GM19328 (cell line): ENCODE results near the gene KIAA1191.
"Not testable (repeated sequence)": the region's sequence is repeated elsewhere in the genome, so short reads cannot be mapped to it uniquely, and the experiment has no call there.

Experiments
- ATAC-seq: cut with Tn5 transposase; IDR thresholded peaks from one replicate; pipeline ENCODE4 v1.9.1; 2021; ENCODE audit warnings: mild to moderate bottlenecking, moderate library complexity; ENCODE audit not compliant: unreplicated experiment

The KIAA1191 gene, protein sequence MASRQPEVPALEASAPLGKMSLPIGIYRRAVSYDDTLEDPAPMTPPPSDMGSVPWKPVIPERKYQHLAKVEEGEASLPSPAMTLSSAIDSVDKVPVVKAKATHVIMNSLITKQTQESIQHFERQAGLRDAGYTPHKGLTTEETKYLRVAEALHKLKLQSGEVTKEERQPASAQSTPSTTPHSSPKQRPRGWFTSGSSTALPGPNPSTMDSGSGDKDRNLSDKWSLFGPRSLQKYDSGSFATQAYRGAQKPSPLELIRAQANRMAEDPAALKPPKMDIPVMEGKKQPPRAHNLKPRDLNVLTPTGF

DNA sequence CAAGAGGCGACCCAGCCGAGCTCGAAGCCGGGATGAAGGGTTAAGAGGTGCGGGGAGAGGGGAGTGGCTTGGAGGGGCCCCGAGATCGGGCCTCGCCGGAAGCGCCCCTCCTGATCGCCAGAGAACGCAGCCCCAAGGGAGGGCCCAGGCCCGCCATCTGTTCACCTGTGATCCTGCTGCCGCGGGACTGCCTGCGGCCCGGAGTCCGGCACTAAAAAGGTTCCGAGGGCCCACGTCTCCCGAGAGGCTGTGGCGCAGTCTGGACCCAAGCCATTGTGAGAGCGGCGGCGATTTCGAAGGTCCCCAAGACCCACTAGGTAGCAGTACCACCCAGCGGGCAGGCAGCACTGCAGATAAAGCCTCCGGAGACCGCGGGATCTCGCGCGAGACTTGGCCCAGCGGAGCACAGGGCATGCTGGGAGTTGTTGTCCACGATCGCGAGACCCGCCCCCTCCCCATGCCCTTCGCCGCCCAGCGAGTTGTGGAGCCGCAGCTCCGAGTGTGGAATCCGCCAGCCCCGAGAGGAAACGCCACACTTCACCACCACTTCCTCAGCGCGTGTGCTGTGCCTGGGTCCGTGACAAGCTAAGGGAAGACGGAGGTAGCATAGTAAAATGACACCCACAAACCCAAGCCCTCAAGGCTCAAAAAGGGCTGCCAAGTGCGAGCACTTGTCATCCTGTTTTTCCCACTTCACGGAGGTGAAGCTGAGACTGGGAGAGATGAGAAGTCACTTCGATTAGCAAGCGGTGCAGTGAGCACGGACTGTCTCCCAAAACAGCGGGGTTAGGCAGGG is at the start of gene KIAA1191:
TSS of gene KIAA1191 (minus strand) at position 328 of the 796 bp plus-strand sequence. CDS start 2,256 bp downstream, outside the sequence.
- peak; percentile 86 for ATAC-seq

DNA sequence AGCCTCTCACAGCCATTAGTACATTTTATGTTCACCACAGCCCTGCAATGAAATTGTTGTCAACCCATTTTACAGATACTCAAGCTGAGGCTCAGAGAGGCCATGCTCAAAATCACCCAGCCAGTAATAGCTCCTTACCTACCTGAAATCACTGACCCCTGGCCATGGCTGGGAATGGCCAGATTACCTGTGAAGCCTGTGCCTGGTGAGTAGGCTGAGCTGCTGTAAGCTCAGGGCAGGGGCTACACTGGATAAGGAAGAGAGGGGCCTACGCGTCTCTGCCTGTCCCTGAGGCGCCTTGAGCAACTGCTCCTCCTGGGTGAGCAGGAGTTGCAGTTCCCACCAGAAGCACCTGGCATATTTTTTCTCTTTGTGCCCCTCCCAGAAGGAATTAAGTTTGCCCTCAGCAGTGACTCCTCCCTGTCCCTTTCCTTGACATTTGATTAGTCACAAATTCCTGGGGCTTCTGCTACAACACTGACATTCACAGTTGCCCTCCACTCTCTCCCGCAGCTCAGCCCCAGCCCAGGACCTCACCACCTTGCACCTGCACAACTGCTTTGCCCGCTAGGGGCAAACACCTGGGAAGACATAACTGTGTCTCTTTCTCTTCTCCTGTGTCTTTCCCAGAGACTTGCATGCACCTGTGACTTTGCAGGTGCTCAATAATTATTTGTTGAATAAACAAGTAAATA is 49.1 kb upstream of the KIAA1191 start:
- no peak for ATAC-seq

DNA sequence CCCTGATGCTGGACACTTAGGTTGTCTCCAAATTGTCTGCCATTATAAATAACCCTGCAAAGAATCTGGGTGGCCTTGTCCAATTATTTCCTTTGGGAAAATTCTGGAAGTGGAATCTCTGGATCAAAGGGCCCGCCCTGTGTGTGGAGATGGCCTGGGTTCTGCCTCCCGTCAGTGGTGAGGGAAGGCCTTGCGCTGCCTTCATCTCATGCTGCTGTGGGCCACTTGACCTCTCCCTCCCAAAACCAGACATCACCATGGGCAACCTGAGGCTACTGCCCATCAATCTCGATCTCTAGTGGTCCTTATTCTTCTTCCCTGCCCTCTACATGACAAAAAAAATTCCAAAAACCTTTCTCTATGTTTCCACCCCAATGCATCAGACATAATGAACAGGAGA is 48.2 kb upstream of the KIAA1191 start:
- no peak for ATAC-seq

DNA sequence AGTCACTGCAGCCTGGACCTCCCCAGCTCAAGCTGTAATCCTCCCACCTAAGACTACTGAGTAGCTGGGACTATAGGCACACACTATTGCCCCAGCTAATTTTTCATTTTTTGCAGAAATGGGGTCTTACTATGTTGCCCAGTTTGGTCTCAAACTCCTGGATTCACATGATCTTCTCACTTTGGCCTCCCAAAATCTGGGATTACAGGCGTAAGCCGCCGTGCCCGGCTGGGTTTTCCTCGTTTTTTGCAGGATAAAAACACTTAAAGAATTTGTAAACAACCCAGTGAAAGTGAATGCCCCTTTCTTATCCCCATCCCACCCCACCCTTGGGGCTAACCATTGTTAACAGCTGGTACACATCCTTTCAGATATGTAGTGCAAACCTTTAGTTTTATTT is 47.0 kb upstream of the KIAA1191 start:
- no peak for ATAC-seq

DNA sequence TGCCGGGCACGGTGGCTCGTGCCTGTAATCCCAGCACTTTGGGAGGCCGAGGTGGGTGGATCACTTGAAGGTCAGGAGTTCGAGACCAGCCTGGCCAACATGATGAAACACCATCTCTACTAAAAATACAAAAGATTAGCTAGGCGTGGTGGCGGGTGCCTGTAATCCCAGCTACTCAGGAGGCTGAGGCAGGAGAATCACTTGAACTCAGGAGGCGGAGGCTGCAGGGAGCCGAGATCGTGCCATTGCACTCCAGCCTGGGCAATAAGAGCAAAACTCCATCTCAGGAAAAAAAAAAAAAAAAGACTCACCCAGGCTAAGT is 46.6 kb upstream of the KIAA1191 start:
- ATAC-seq, result not testable (repeated sequence)

DNA sequence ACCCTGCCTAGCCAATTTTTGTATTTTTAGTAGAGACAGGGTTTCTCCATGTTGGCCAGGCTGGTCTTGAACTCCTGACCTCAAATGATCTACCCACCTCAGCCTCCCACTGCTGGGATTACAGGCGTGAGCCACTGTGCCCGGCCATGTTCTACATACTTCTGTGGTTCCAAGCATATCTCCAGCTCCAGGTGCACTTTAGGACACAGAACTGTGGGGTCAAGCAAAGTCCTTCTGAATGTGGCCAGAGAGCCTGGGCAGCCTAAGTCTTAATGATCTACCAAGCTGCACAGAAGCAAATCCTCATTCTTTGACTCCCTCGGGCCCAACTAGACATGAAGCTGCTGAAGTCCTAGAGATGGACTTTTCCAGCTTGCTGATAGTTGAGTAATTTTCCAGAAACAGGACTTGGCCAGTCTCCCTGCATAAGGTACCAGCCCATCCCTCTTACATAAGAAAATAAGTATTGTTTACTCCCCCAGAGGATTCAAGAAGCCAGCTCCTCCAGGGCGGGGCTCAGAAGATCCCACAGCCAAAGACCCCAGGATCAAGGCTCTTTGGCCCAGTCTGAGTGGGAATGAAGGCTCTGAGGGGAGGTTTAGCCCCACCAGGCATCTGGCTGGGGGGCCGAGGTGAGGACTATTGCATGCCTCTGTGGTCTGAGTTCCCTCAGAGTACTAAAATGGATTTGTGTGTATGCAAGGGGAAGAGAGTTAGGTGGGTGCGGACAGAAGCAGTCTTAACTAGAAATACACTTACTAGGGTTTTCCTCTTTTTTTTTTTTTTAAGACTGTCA is 46.1 kb upstream of the KIAA1191 start:
- ATAC-seq, result no peak

DNA sequence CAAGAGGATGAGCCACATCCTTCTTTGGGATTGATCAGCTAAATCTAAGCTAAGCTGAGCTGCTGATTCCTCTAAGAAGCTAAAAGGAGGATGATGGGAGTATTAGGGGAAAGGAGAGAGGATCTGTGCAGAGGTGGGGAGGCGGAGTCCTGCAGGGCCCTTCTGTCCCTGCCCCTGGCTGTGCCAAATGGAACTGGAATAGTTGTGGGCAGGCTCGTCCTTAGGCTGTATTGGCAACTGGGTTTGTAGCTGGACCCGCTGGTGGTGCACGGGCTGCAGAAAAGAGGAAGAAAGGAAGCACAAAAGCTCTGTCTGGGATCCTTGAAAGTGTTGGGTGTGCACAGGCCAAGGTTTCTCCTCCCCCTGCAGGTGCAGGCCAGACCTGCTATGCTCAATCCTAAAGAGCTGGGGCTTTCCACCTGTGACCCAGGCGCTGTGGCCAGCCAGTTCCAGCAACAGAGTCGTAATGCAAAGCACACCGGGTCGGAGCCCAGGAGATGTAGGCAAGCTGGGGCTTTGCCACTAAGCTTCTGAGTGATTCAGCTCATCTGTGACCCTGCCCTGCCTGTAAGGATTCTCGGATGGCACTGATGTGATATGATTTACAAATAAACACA is 45.0 kb upstream of the KIAA1191 start:
- ATAC-seq, result no peak

DNA sequence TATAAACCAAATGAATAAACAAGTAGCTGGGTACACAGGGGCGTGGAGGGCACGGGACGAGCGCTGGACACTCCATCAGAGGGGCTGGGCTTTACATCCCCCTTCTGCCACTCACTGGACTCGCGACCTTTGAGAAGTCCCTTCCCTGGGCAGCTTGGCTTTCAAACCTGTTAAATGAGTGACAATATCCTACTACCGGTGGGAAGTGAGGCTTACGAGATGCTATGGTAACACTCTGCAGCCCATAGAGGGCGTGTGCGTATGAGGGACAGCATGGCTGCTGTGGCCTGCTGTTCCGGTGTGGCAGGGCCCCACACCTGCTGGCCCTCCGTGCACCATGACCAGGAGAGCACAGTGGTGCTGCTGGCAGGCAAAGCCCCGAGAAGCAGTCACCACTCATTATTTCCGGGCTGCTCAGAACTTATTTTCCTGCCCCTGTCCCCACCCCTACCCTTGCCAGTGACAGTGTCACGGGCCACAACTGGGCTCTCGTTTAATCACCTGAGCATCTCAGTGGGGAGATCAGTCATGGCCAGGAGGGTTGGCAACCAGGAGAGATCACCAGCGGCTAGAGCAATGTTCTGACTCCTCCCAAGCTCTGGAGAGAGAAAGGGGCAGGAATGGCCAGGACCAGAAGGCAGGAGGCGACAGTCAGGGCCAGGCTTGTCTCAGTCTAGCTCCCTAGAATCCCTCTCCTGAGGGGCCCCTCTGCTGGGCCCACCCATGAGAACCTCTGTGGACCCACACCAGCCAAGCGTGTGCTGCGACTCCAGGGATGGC is 44.3 kb upstream of the KIAA1191 start:
- no peak for ATAC-seq

DNA sequence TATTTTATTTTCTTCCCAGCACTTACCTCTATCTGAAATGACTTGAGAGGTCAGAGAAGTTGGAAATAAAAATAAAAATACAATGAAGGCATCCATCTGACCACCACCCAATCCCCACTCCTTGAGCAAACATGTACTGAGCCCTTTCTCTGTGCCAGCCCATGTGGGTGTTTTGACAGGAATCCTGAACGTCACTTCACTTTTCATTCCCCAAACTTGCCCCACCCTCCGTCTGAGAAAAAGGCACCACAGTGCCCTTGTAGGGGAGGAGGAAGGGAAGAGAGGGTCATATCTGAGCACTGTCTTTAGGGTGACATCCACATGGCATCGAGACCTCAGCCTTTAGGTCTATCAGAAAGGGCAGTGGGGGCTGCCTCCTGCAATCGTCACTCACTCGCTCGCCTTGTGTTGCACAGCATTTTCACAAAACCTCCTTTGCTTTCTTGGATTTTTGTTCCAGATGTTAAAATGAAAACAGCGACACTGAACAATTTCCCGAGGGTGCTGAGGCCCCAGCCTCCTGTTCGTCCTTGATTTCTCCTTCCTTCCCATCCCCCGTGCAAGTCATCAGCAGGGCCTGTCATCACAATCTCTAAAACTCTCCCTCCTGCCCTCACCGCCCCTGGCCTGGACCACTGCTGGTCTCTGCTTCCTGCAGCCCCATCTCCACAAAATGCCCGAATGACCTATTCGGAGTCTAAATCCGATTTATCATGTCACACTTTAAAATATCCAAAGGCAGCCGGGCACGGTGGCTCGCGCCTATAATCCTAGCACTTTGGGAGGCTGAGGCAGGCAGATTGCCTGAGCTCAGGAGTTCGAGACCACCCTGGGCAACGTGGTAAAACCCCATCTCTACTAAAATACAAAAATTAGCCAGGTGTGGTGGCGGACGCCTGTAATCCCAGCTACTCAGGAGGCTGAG is 40.0 kb upstream of the KIAA1191 start:
- ATAC-seq, result no peak

DNA sequence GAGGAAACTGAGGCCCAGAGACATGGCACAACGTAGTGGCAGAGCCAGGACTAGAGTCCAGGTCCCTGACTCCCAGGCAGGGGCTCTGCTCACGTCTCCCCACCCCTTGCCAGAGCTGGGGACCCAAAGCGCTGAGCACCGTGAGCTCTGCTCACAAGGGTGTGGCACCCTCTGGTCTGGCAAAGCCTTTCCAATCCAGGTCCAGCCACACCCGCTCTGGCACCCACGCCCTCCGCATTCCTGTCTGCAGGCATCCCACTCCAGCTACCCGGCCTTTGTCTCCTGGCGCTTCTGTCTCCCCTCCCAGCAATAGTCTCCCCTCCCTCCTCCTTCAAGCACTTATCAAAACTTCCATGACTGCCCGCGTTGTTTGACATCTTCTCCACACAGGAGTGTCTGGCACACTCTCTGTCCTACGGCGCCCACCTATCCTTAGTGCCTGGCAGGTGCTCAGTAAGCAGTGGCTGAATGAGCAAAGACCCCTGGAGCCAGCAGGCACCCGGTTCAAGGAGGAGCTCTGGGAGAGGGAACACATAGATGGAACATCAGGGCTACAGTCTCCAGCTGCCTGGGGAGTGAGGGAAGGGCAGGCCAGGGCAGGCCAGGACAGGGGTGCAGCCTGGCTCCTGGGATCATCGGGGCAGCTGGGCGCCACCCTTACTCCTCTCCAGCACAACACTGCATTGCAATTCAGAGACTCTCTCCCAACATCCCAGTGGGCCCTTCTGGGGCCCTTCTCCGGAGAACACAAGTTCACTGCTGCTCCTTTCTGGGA is 39.0 kb upstream of the KIAA1191 start:
- no peak for ATAC-seq

DNA sequence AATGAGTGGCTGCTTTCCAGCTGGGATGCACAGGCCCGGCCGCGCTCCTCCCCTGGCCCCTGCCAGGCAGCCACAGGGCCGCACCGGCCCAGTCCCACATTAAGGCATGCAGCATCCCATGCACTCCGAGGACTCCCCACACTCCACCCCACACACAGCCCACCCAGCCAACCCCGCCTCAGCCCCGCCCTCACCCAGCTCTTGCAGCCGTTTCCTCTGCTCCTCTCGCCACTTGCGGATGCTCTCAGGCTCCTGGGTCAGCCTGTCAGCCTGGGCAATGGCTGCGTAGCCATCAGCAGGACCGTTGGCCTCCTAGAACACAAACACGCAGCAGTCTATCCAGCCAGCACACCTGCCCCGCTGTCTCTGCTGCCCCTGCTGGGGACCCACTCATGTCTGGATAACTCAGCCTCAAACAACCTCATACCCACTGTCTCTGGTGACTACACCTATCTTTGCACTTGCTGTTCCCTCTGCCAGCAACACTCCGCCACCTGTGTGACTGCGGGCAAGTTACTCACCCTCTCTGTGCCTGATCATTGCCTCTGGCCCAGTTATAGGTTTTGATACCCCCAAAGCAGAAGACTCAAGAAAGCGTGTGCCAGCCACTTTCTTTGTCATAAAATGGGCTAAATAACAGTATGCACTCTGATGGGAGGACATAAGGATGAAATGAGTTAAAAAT is 36.3 kb upstream of the KIAA1191 start:
- ATAC-seq, result no peak

DNA sequence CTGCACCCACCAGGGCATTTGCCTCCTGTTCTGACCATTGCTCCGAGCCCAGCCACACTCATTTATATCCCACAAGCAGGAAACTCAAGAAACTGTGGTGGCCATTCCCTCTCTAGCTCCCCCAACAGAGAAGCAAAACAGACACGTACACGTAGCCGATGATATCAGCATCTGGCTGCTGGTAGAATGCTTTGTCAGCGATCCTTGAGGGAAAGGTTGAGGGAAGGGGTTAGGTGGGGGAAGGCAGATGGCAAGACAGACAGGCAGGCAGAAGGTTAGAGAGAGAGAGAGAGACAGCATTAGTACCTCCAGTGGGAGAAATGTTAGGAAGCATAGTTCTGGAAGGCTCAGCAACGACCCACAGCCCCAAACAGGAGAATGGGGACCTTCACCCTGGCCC is 34.8 kb upstream of the KIAA1191 start:
- ATAC-seq, result no peak

DNA sequence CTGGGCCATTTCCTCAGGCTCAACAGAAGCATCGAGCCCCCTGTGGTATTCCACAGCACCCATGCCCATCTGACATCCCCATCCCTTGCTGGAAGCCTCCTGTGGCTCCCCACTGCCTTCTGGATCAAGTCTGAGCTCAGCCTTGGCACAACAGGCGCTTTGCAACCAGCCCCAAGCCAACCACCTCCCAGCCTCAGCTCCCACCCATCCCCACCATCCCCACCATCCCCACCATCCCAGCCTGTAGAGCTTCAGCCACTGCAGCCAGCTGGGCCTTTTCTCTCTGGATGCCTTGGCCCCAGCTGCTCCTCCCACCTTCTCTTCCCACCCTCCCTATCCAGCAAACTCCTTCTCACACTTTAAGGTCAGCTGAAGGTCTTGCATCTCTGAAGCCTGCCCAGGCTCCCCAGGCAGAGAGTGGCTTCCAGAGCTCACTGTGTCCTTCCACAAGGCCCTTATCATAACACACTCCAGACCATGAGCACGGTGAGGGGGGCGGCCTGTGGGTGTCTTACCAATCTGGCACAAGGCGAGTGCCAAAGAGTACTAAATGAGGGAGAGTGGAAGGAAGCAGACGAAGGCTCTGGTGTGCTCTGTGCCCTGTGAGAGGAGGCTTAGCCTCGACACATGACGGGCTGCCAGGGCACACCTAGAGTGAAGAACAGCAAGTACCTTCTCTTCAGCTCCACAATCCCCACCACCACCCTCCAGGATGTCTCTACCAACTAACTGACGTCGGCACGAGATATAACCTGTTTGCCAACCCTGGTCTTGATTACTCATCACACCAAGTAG is 33.5 kb upstream of the KIAA1191 start:
- no peak for ATAC-seq

DNA sequence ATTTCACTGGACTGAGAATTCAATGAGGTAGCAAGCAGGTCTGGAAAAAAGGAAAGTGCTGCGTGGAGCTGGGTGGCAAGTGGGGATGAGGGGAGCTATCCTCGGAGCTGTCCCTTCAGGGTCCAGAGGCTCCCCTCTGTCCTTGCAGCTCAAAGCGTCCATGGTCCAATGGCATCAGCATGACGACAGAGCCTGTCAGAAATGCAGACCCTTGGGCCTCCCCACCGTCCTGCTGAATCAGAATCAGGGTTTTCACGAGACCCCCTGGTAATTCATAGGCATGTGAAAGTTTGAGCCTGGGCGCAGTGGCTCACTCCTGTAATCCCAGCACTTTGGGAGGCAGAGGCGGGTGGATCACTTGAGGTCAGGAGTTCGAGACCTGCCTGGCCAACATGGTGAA is 32.5 kb upstream of the KIAA1191 start:
- ATAC-seq, result no peak

DNA sequence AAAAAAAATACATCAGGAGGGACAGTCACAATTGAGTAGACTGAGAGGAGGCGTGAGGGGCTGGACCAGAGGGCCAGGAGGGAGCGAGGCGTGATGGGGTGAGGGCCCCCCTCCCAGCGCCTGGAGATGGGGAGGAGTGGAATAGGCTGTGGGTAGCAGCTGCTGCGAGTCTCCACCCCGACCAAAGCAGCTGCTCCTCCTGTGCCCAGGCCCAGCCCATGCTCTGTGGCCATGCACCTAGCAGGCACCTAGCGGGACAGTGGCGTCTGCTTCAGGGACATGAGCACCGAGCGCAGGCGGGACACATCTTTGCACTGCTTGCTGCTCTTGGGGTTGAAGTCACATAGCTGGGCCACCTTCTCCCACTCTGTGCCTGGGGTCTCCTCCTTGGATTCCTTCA is 31.0 kb upstream of the KIAA1191 start:
- no peak for ATAC-seq

DNA sequence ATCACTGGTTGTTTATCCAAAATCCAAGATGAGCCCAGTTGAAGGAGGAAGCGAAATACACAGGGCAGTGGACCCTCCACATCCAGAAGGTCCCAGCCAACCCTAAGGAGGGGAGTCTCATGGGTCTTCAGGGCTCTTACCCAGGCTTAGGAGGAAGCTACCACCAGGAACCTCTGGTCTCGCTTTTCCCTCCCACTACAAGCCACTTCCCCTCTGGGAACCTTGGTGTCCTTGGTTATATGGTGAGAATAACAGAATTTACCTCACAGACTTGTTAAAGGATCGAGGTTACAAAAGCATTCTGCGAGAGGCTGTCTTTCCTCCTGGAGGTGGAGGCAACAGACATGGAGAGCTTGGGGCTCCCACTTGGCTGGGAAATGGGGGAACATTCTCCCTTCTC is 30.4 kb upstream of the KIAA1191 start:
- no peak for ATAC-seq

DNA sequence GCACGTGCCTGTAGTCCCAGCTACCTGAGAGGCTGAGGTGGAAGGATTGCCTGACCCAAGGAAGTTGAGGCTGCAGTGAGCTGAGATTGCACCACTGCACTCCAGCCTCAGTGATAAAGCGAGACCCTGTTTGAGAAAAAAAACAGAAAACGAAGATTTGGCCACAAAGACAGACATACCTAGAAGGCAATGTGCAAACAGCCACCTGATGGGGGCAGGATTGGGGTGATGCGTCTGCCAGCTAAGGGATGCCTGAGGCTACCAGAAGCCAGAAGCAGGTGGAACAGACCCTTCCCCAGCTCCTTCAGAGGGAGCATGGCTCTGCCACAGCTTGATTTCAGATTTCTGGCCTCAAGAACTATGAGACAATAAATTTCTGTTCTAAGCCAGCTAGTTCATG is 29.9 kb upstream of the KIAA1191 start:
- ATAC-seq, result no peak
